Sigmoid colon (tissue), 7 donors: Measurements from ENCODE around the gene PEAK1. TPM values are rescaled to one million over a fixed set of nuclear protein-coding genes. Genes with fewer than 3 reads are reported as not detected.

Experiments
- DNase-seq: peaks from one replicate; pipeline ENCODE4 v3.0.0-alpha.2; 2019
- H3K27ac ChIP-seq, 4 donors: fragments of 200-600 bp; sonication (generic); one replicate each; pipeline ENCODE4 v1.5.1; 2016 to 2019; ENCODE audit warnings: mild to moderate bottlenecking in 1 of 4
- H3K27me3 ChIP-seq, 3 donors: fragments of 200-600 bp; sonication (generic); one replicate each; pipeline ENCODE4 v1.5.1; 2019; ENCODE audit warnings: mild to moderate bottlenecking in 1 of 3
- H3K36me3 ChIP-seq, 4 donors: fragments of 200-600 bp; sonication (generic); one replicate each; pipeline ENCODE4 v1.5.1; 2016 to 2019
- H3K4me1 ChIP-seq, 4 donors: fragments of 200-600 bp; sonication (generic); one replicate each; pipeline ENCODE4 v1.5.1; 2017 to 2019
- H3K4me3 ChIP-seq, 4 donors: fragments of 200-600 bp; sonication (generic); one replicate each; pipeline ENCODE4 v1.5.1; 2017 to 2019; ENCODE audit warnings: mild to moderate bottlenecking in 2 of 4, moderate library complexity in 1 of 4
- H3K9me3 ChIP-seq, 4 donors: fragments of 200-600 bp in 3 of 4; sonication (generic) in 3 of 4; one replicate each; pipeline versions ENCODE4 v1.5.1 to v1.6.1; 2013 to 2019
- CTCF ChIP-seq, 4 experiments: fragments of 450-650 bp in 3 of 4; fragments of 200-600 bp in 1 of 4; IDR thresholded peaks; one replicate each; pipeline ENCODE4 v1.5.1; 2016 to 2019; ENCODE audit warnings: antibody characterized with exemption in 4 of 4, mild to moderate bottlenecking in 3 of 4, moderate library complexity in 2 of 4
- EP300 ChIP-seq, 4 donors: sonication (generic); formaldehyde crosslinking; IDR thresholded peaks; one replicate each; pipeline ENCODE4 v1.6.1; 2017; ENCODE audit warnings: antibody characterized with exemption in 4 of 4
- POLR2A ChIP-seq, 2 donors: fragments of 450-650 bp; IDR thresholded peaks; one replicate each; pipeline ENCODE4 v1.6.1; 2016; ENCODE audit warnings: antibody characterized with exemption in 2 of 2, mild to moderate bottlenecking in 2 of 2, moderate library complexity in 2 of 2
- POLR2AphosphoS5 ChIP-seq, 4 donors: sonication (generic); formaldehyde crosslinking; IDR thresholded peaks; one replicate each; pipeline ENCODE4 v1.6.1; 2017; ENCODE audit warnings: antibody characterized with exemption in 4 of 4
- WGBS, 2 donors: extraction: QIAGEN DNeasy Blood & Tissue Kit; methylation state at CpG; one replicate each; pipeline ENCODE4 v1.1.7; 2013; 5-methylcytosine and 5-hydroxymethylcytosine counted together
- intact Hi-C: fragments of 100-400 bp; cut with DNase I; formaldehyde crosslinking; loops from one replicate; pipeline ENCODE4 v1.15.1; 2023
- polyA plus RNA-seq, 3 donors: library from polyadenylated mRNA; stranded (reverse); fragments of 200-250 nt; gene quantifications; one replicate each; pipeline ENCODE4 v1.2.3, GENCODE V29; 2013
- total RNA-seq, 4 donors: library from RNA; depleted of rRNA; stranded (reverse); fragments of >200 nt; gene quantifications; one replicate each; pipeline ENCODE4 v1.1.0, GENCODE V29; 2016
- donor health status: healthy with polysubstance abuse.
- donor health status: Bipolar disorder and iron deficiency.
- donor health status: healthy.

PEAK1 gene
- total and polyA plus RNA-seq, 7 donors: 3.5 to 59.8 (median 29.3) TPM

- Histone ChIP-seq H3K27ac (no peak overlapping the region), H3K9me3 (no peaks in the 10 kb centered on the region), H3K4me1 (peaks cover 0 to 51% (median 29%) of the 10 kb centered on the region in 4 donors), H3K36me3 (no peaks in the 10 kb centered on the region), H3K4me3 (no peak overlapping the region), H3K27me3 (no peaks in the 10 kb centered on the region)
- WGBS, 2 donors: 55 to 70% methylated on average over 2 of the region's 2 CpGs
- intact Hi-C loops: no loop called here
- DNase-seq: no peak
- TF ChIP-seq EP300 (IDR thresholded peaks at IDR 0.05): no peak
- no peak for TF ChIP-seq CTCF (IDR thresholded peaks at IDR 0.05)
- TF ChIP-seq POLR2AphosphoS5 (IDR thresholded peaks at IDR 0.05): no peak
- TF ChIP-seq POLR2A (IDR thresholded peaks at IDR 0.05): no peak
Observed at GRCh38 chr15:77387365-77388105, 32.4 kb downstream of the PEAK1 start.

DNA sequence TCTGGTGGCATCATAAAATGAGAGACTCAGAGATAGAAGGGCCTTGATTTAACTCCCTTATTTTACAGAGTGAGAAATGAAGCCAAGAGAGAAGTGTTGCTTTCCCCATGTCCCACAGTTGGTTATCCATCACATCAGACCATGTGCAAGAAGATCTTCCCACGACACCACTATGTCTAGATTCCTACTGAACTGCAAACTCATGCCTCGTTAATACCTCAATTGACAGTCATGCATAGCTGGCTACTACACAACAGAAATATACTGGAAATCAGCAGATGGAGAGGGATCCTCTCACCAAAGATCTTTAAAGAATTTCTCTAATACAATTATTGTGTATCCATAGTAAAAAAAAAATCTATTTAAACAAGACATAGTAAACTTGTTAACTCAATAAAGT is 33.3 kb downstream of the PEAK1 start:
- no peaks in the 10 kb centered on the region for H3K27me3 ChIP-seq
- H3K4me1 ChIP-seq: peaks cover 0 to 51% (median 28%) of the 10 kb centered on the region in 4 donors
- no peaks in the 10 kb centered on the region for H3K9me3 ChIP-seq
- 88 to 92% methylated on average over 2 of the region's 2 CpGs for WGBS, 2 donors
- no peak for DNase-seq
- TF ChIP-seq EP300 (IDR thresholded peaks at IDR 0.05) (no peak), POLR2AphosphoS5 (IDR thresholded peaks at IDR 0.05) (no peak), POLR2A (IDR thresholded peaks at IDR 0.05) (no peak), CTCF (IDR thresholded peaks at IDR 0.05) (no peak)
- intact Hi-C loops: no loop called here
- H3K36me3 ChIP-seq: no peaks in the 10 kb centered on the region
- no peak overlapping the region for H3K4me3 ChIP-seq
- no peak overlapping the region for H3K27ac ChIP-seq

GRCh38 chr15:77384589-77385359 is 35.1 kb downstream of the PEAK1 start:
- H3K27me3 ChIP-seq: no peaks in the 10 kb centered on the region
- intact Hi-C loops: no loop called here
- no peaks in the 10 kb centered on the region for H3K36me3 ChIP-seq
- no peak overlapping the region for H3K27ac ChIP-seq
- DNase-seq: no peak
- H3K4me1 ChIP-seq: peaks cover 0 to 35% (median 14%) of the 10 kb centered on the region in 4 donors
- no peak overlapping the region for H3K4me3 ChIP-seq
- TF ChIP-seq POLR2A (IDR thresholded peaks at IDR 0.05) (no peak), CTCF (IDR thresholded peaks at IDR 0.05) (no peak), EP300 (IDR thresholded peaks at IDR 0.05) (no peak), POLR2AphosphoS5 (IDR thresholded peaks at IDR 0.05) (no peak)
- no peaks in the 10 kb centered on the region for H3K9me3 ChIP-seq

DNA sequence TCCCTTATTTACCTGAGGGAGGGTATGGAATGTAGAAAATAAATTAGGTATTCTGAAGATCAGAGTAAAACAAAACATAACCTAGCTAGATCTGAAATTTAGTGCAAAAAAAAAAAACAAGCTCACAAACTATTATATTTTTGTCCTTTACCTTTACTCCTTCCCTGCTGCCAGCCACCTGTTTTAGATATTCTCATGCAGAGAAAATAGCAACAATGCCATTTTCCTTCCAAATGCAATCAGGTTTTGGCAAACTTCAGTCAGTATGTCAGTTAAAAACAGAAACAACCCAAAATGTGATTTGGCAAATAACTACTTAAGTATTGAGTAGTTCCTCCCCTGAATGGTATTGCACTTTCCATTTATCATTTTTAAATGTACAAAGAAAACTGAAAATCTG is 35.8 kb downstream of the PEAK1 start:
- intact Hi-C loops: no loop called here
- no peaks in the 10 kb centered on the region for H3K27me3 ChIP-seq
- no peak for DNase-seq
- no peak overlapping the region for H3K4me3 ChIP-seq
- H3K9me3 ChIP-seq: no peaks in the 10 kb centered on the region
- no peak for TF ChIP-seq EP300 (IDR thresholded peaks at IDR 0.05)
- no peak for TF ChIP-seq POLR2AphosphoS5 (IDR thresholded peaks at IDR 0.05)
- no peak for TF ChIP-seq CTCF (IDR thresholded peaks at IDR 0.05)
- TF ChIP-seq POLR2A (IDR thresholded peaks at IDR 0.05): no peak
- peaks cover 0 to 34% (median 11%) of the 10 kb centered on the region in 4 donors for H3K4me1 ChIP-seq
- H3K36me3 ChIP-seq: no peaks in the 10 kb centered on the region
- H3K27ac ChIP-seq: no peak overlapping the region
